ENCODE results near the gene HOXA6.

- TF ChIP-seq, protein P1, sequence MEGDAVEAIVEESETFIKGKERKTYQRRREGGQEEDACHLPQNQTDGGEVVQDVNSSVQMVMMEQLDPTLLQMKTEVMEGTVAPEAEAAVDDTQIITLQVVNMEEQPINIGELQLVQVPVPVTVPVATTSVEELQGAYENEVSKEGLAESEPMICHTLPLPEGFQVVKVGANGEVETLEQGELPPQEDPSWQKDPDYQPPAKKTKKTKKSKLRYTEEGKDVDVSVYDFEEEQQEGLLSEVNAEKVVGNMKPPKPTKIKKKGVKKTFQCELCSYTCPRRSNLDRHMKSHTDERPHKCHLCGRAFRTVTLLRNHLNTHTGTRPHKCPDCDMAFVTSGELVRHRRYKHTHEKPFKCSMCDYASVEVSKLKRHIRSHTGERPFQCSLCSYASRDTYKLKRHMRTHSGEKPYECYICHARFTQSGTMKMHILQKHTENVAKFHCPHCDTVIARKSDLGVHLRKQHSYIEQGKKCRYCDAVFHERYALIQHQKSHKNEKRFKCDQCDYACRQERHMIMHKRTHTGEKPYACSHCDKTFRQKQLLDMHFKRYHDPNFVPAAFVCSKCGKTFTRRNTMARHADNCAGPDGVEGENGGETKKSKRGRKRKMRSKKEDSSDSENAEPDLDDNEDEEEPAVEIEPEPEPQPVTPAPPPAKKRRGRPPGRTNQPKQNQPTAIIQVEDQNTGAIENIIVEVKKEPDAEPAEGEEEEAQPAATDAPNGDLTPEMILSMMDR (IDR thresholded peaks at IDR 0.05) = no peak
- TF ChIP-seq ZFX (IDR thresholded peaks at IDR 0.05; ENCODE audit: borderline replicate concordance) = no peak
Measured at GRCh38 chr7:27188386-27189294, 41.1 kb upstream of the HOXA6 start.

Measured in 22Rv1 (cell line).